Stimulated activated CD4-positive, alpha-beta T cell treated with anti-CD3 and anti-CD28 coated beads, Interleukin-4, amount 100 ng/mL, for 24 hours (primary cell): Measurements from ENCODE around the gene SMG5.
A peak's percentile ranks its signal among the peaks of the same experiment; 100 is the strongest.
"Not testable (repeated sequence)": the region's sequence is repeated elsewhere in the genome, so short reads cannot be mapped to it uniquely, and the experiment has no call there.

Source experiments
- DNase-seq: peaks from one replicate; pipeline ENCODE4 v3.0.0-alpha.2; 2020

The SMG5 gene, protein sequence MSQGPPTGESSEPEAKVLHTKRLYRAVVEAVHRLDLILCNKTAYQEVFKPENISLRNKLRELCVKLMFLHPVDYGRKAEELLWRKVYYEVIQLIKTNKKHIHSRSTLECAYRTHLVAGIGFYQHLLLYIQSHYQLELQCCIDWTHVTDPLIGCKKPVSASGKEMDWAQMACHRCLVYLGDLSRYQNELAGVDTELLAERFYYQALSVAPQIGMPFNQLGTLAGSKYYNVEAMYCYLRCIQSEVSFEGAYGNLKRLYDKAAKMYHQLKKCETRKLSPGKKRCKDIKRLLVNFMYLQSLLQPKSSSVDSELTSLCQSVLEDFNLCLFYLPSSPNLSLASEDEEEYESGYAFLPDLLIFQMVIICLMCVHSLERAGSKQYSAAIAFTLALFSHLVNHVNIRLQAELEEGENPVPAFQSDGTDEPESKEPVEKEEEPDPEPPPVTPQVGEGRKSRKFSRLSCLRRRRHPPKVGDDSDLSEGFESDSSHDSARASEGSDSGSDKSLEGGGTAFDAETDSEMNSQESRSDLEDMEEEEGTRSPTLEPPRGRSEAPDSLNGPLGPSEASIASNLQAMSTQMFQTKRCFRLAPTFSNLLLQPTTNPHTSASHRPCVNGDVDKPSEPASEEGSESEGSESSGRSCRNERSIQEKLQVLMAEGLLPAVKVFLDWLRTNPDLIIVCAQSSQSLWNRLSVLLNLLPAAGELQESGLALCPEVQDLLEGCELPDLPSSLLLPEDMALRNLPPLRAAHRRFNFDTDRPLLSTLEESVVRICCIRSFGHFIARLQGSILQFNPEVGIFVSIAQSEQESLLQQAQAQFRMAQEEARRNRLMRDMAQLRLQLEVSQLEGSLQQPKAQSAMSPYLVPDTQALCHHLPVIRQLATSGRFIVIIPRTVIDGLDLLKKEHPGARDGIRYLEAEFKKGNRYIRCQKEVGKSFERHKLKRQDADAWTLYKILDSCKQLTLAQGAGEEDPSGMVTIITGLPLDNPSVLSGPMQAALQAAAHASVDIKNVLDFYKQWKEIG

DNA sequence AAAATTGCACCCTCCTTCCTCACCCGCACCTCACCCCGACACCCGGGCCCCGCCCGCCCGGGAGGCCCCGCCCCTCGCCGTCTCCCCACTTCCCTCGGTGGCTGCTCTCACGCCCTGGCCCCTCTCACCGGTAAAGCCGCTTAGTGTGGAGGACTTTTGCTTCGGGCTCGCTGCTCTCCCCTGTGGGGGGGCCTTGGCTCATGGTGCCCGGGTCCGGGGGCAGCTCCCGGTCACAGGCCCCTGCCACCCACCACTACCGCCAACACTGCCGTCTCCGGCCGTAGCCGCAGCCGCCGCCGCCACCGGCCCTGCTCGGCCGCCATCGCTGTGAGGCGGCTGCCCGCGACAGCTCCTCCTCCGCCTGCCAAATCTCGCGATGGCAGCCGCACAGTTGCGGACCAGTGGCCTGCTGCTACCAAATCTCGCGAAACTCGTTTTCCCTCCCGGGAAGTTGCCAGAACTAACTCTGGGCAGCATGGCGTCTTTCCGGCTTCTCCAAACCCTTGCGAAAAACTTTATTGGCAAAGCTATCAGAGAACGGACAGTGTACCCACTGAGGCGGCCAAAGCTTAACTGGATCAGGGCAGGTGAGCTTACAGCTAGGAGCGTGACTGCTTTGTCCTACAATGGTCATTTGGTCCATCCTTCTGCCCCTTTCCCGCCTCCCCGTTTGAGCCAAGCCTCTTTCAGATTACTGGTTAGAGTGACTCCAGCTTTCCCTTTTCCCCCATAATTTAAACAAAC is at the start of gene SMG5:
Gene SMG5 (minus strand): TSS at position 347 of the 744 bp plus-strand sequence. CDS start 145 bp downstream, at position 202.
- peak; percentile 97 for DNase-seq

DNA sequence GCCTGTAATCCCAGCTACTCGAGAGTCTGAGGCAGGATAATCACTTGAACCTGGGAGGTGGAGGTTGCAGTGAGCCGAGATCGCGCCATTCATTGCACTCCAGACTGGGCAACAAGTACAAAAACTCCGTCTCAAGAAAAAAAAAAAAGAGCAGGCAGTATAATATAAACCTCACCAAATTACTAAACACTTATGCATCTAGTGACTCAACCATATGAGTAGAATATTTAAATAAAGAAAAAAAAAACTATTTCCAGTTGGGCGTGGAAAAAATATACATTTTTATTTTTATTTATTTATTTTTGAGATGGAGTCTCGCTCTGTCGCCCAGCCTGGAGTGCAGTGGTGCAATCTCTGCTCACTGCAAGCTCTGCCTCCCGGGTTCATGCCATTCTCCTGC is 40.6 kb upstream of the SMG5 start:
- DNase-seq, result not testable (repeated sequence)

- DNase-seq, result no peak
Measured at GRCh38 chr1:156320560-156320959, 37.9 kb upstream of the SMG5 start.

GRCh38 chr1:156319664-156320063 is 37.0 kb upstream of the SMG5 start:
- no peak for DNase-seq

GRCh38 chr1:156316909-156317308 is 34.3 kb upstream of the SMG5 start:
- no peak for DNase-seq

DNA sequence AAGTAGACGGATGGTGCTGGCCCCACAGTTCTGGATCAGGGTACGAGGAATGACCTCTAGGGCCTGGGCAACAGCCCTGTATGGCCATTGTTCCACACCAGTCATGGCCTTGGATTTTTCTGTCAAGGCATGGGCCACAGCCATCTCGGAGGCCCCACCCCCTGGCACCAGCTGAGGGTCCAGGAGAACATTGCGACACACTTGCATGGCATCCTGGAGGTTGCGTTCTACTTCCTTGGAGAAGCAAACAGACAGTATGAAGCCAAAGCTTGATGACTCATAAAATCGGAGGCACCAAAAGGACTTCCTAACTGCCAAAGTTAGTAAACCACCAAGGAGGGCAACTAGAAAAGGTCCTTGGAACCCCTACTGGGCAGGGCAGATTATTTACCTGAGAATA is 28.3 kb upstream of the SMG5 start:
- no peak for DNase-seq

DNA sequence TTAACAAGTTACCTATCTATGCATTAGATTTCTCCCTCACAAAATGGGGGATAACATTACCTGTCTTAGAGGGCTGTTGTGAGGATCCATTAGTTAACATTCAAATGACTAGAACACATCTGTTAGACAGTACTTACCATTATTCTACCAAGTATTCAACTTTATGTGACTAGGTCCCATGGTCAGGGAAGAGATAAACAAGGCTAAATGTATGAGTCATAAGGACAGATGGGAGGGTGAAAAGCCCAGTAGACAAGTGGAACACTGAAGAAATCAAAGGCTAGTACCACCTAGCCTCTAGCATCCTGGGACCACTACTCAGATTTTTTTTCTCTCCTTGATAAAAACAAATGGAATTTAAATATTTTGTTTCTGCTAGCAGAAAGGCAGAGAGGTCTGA is 25.5 kb upstream of the SMG5 start:
- DNase-seq, result no peak

DNA sequence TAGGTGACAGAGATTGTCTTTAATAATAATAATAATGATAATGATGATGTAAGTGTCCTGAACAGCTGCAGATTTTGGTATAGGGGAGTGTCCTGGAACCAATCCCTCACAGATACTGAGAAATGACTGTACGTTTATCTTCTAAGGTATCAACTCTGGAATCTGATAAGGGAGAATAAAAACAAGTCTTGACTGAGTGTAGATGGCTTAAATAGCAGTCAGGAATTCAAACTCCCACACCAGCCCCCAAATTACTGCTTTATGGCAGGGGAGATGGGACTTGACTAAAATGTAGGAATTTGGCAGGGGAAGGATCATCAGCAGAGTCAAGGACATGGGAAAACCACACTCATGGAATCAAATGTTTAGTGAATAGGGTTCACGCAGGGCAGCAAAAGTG is 22.6 kb upstream of the SMG5 start:
- DNase-seq, result no peak

DNA sequence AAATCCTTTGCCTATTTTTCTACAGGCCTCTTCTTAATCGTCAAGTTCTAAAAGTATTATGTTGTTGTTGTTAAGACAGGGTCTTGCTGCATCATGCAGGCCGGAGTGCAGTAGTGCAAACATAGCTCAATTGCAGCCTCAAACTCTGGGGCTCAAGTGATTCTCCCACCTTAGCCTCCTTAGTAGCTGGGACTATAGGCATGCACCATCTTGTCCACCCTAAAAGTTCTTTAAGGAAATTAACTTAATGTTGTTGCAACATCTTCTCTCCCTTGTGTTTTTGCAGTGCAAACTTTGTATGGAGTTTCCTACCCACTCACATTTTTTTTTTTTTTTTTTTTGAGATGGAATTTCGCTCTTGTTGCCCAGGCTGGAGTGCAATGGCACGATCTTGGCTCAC is 20.6 kb upstream of the SMG5 start:
- DNase-seq, result no peak

DNA sequence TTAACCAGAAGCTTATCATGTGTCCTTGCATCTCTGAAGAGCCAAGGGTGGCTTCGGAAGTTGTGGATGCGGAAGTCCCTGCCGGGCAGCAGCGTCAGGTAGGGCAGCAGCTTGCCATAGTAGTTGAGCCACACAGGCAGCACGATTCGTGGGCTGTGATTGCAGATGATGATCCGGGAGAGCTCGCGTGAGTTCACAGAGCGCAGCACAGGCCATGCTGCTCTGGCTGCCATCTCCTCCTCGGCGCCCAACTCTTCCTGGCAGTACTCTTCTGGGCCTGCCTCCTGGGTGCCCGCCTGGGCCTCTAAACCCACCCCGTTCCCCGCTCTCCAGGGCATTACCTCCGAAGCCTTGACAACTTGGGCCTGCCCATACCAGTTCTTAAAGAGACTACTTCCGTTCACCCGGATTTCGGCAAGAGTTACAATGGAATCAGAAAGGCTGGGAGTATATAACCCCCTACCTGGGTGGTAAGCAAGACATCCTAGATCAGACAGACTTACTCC is 16.3 kb upstream of the SMG5 start, which contains the start of gene VHLL:
Gene VHLL (minus strand): TSS at position 456 of the 506 bp plus-strand sequence. CDS start 118 bp downstream, at position 338.
- DNase-seq, result no peak

DNA sequence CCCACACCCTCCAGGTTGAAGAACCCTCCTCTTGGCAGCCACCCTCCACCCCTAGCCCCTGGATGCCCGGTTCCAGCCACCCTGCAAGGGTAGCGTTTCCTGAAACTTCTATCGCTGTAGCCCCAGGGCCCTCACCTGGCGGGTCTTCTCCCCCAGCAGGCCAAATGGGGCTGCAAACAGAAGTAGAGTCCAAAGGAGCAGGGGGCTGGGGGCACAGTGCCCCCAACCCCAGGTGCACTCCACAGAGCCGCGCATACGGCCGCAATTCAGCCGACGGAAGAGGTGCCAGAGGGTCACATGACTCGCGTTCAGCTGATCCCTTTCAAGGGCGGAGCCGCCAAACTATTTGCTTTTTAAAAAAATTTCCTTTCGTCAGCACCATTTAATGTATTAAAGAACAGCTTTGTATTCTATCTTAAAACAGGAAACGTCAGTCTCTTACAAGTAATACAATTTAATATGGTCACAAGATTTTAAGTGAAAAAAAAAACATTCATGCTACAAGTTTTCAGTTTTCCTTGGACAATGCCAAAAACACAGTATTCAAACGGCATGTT is 12.8 kb upstream of the SMG5 start, which contains the start of gene GLMP:
Gene GLMP (minus strand): TSS at position 289 of the 557 bp plus-strand sequence. CDS start 34 bp downstream, at position 255.
- DNase-seq, result peak; percentile 62

GRCh38 chr1:156293895-156294294 is 11.3 kb upstream of the SMG5 start:
- no peak for DNase-seq

- no peak for DNase-seq
Measured at GRCh38 chr1:156293098-156293434, 10.4 kb upstream of the SMG5 start.

- no peak for DNase-seq
Measured at GRCh38 chr1:156291226-156292061, 8.8 kb upstream of the SMG5 start.

GRCh38 chr1:156289857-156290256 is 7.2 kb upstream of the SMG5 start:
- no peak for DNase-seq

DNA sequence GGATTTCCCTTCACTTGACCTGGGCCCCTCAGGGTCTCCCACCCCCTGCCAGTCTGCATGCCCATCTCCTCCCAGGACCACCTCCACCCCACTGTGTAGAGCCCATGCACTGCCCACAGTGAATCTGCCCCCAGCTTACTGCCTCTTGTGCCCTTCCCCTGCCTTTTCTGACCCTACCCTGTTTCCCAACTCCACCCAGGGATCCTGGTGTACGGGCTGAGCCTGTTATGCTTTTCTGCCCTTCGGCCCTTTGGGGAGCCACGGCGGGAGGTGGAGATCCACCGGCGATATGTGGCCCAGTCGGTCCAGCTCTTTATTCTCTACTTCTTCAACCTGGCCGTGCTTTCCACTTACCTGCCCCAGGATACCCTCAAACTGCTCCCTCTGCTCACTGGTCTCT is 3.4 kb upstream of the SMG5 start:
- DNase-seq, result no peak

GRCh38 chr1:156285437-156285836 is 2.8 kb upstream of the SMG5 start:
- DNase-seq, result no peak

DNA sequence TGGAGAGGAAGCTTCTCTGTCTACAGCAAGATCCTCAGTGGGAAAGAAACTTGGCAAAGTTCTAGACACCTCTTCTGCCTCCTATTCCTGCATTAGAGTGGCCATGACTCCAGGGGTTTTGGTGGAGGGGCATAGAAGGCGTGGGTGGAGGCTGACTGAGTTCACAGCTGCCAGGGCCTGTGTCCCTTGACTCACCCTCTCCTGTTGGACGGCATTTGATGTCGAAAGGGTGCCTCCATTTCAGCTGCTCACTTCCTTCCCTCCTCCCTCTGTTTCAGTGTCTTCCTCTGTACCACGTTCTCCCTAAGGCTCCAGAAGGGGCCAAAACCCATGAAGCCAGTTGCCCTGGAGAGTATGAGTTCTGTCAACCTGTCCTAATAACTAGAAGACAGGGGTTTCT is 2.1 kb upstream of the SMG5 start:
- DNase-seq, result no peak

GRCh38 chr1:156284112-156284511 is 1.5 kb upstream of the SMG5 start, which contains the start of gene TMEM79:
Gene TMEM79, plus strand, starts transcription at chr1:156284325. Its CDS starts 902 bp downstream, at chr1:156285227.
- no peak for DNase-seq

DNA sequence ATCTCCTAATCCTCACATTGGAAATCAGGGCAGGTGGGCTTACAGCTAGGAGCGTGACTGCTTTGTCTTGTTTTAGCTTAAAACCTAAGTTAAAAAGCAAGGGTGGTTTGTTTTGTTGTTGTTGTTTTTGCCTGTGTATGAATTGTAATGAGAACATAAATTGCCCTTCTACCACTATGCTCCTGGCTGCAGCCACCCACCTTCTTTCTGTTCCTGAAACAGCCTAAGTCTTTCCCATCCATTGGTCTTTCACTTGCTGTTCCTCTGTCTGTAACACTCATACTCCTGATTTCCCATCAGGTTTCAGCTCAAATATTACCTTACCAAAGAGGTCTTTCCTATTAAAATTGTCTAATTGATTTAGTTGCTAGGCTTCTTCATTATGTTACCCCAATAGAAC is 896 bp upstream of the SMG5 start:
- no peak for DNase-seq
